Measurements from ENCODE around the gene SESN1.

SESN1 gene

GRCh38 chr6:108961077-108961476, 133.6 kb downstream of the SESN1 start:
- H3K4me3 ChIP-seq (ENCODE audit: insufficient read length, low read depth) = no peak overlapping the region

GRCh38 chr6:108960601-108961000, 134.0 kb downstream of the SESN1 start:
- H3K9me3 ChIP-seq (ENCODE audit: insufficient read depth, low read length) = no peaks in the 10 kb centered on the region
- no peak for TF ChIP-seq SUZ12 (IDR thresholded peaks at IDR 0.05; ENCODE audit: extremely low read depth, insufficient read depth, insufficient read length)
- TF ChIP-seq ZNF274 (IDR thresholded peaks at IDR 0.05; ENCODE audit: low read depth, low read length) = no peak
- no peak for TF ChIP-seq YY1 (IDR thresholded peaks at IDR 0.05; ENCODE audit: insufficient read depth, insufficient read length)
- H3K4me3 ChIP-seq (ENCODE audit: insufficient read length, low read depth) = no peak overlapping the region
- no peaks in the 10 kb centered on the region for H3K36me3 ChIP-seq (ENCODE audit: insufficient read depth, insufficient read length, low read length)
- H3K27me3 ChIP-seq (ENCODE audit: insufficient read depth, insufficient read length) = no peaks in the 10 kb centered on the region
- H3K9ac ChIP-seq (ENCODE audit: insufficient read length, low read depth) = no peak overlapping the region
- no peaks in the 10 kb centered on the region for H3K4me1 ChIP-seq (ENCODE audit: insufficient read depth, insufficient read length)
- DNase-seq (ENCODE audit: low read depth, low spot score) = no peak

More at GRCh38 chr6:108961077-108961476, 133.6 kb downstream of the SESN1 start:
- H3K9ac ChIP-seq (ENCODE audit: insufficient read length, low read depth) = no peak overlapping the region
- TF ChIP-seq SUZ12 (IDR thresholded peaks at IDR 0.05; ENCODE audit: extremely low read depth, insufficient read depth, insufficient read length) (no peak), ZNF274 (IDR thresholded peaks at IDR 0.05; ENCODE audit: low read depth, low read length) (no peak), YY1 (IDR thresholded peaks at IDR 0.05; ENCODE audit: insufficient read depth, insufficient read length) (no peak)
- no peak for DNase-seq (ENCODE audit: low read depth, low spot score)
- H3K36me3 ChIP-seq (ENCODE audit: insufficient read depth, insufficient read length, low read length) = no peaks in the 10 kb centered on the region
- no peaks in the 10 kb centered on the region for H3K4me1 ChIP-seq (ENCODE audit: insufficient read depth, insufficient read length)
- no peaks in the 10 kb centered on the region for H3K9me3 ChIP-seq (ENCODE audit: insufficient read depth, low read length)
- H3K27me3 ChIP-seq (ENCODE audit: insufficient read depth, insufficient read length) = no peaks in the 10 kb centered on the region

- Histone ChIP-seq H3K27me3 (ENCODE audit: insufficient read depth, insufficient read length) (no peaks in the 10 kb centered on the region), H3K9me3 (ENCODE audit: insufficient read depth, low read length) (no peaks in the 10 kb centered on the region), H3K4me3 (ENCODE audit: insufficient read length, low read depth) (no peak overlapping the region), H3K9ac (ENCODE audit: insufficient read length, low read depth) (no peak overlapping the region), H3K4me1 (ENCODE audit: insufficient read depth, insufficient read length) (no peaks in the 10 kb centered on the region), H3K36me3 (ENCODE audit: insufficient read depth, insufficient read length, low read length) (no peaks in the 10 kb centered on the region)
- TF ChIP-seq SUZ12 (IDR thresholded peaks at IDR 0.05; ENCODE audit: extremely low read depth, insufficient read depth, insufficient read length) (no peak), ZNF274 (IDR thresholded peaks at IDR 0.05; ENCODE audit: low read depth, low read length) (no peak), YY1 (IDR thresholded peaks at IDR 0.05; ENCODE audit: insufficient read depth, insufficient read length) (no peak)
- no peak for DNase-seq (ENCODE audit: low read depth, low spot score)
Observed at GRCh38 chr6:108959972-108960582, 134.6 kb downstream of the SESN1 start.

GRCh38 chr6:108958900-108959770, 135.5 kb downstream of the SESN1 start:
- no peak for DNase-seq (ENCODE audit: low read depth, low spot score)
- Histone ChIP-seq H3K9me3 (ENCODE audit: insufficient read depth, low read length) (no peaks in the 10 kb centered on the region), H3K4me3 (ENCODE audit: insufficient read length, low read depth) (no peak overlapping the region), H3K9ac (ENCODE audit: insufficient read length, low read depth) (no peak overlapping the region), H3K4me1 (ENCODE audit: insufficient read depth, insufficient read length) (no peaks in the 10 kb centered on the region), H3K27me3 (ENCODE audit: insufficient read depth, insufficient read length) (no peaks in the 10 kb centered on the region), H3K36me3 (ENCODE audit: insufficient read depth, insufficient read length, low read length) (no peaks in the 10 kb centered on the region)
- TF ChIP-seq SUZ12 (IDR thresholded peaks at IDR 0.05; ENCODE audit: extremely low read depth, insufficient read depth, insufficient read length) (no peak), ZNF274 (IDR thresholded peaks at IDR 0.05; ENCODE audit: low read depth, low read length) (no peak), YY1 (IDR thresholded peaks at IDR 0.05; ENCODE audit: insufficient read depth, insufficient read length) (no peak)

- no peaks in the 10 kb centered on the region for H3K27me3 ChIP-seq (ENCODE audit: insufficient read depth, insufficient read length)
- TF ChIP-seq ZNF274 (IDR thresholded peaks at IDR 0.05; ENCODE audit: low read depth, low read length) (no peak), YY1 (IDR thresholded peaks at IDR 0.05; ENCODE audit: insufficient read depth, insufficient read length) (no peak), SUZ12 (IDR thresholded peaks at IDR 0.05; ENCODE audit: extremely low read depth, insufficient read depth, insufficient read length) (no peak)
- no peak overlapping the region for H3K9ac ChIP-seq (ENCODE audit: insufficient read length, low read depth)
- no peak overlapping the region for H3K4me3 ChIP-seq (ENCODE audit: insufficient read length, low read depth)
- DNase-seq (ENCODE audit: low read depth, low spot score) = no peak
- H3K4me1 ChIP-seq (ENCODE audit: insufficient read depth, insufficient read length) = no peaks in the 10 kb centered on the region
- no peaks in the 10 kb centered on the region for H3K36me3 ChIP-seq (ENCODE audit: insufficient read depth, insufficient read length, low read length)
- no peaks in the 10 kb centered on the region for H3K9me3 ChIP-seq (ENCODE audit: insufficient read depth, low read length)
Observed at GRCh38 chr6:108957221-108957620, 137.4 kb downstream of the SESN1 start.

GRCh38 chr6:108955329-108955949, 139.2 kb downstream of the SESN1 start:
- no peaks in the 10 kb centered on the region for H3K4me1 ChIP-seq (ENCODE audit: insufficient read depth, insufficient read length)
- H3K9me3 ChIP-seq (ENCODE audit: insufficient read depth, low read length) = no peaks in the 10 kb centered on the region
- no peaks in the 10 kb centered on the region for H3K36me3 ChIP-seq (ENCODE audit: insufficient read depth, insufficient read length, low read length)
- H3K9ac ChIP-seq (ENCODE audit: insufficient read length, low read depth) = no peak overlapping the region
- H3K27me3 ChIP-seq (ENCODE audit: insufficient read depth, insufficient read length) = no peaks in the 10 kb centered on the region
- TF ChIP-seq ZNF274 (IDR thresholded peaks at IDR 0.05; ENCODE audit: low read depth, low read length) (no peak), SUZ12 (IDR thresholded peaks at IDR 0.05; ENCODE audit: extremely low read depth, insufficient read depth, insufficient read length) (no peak), YY1 (IDR thresholded peaks at IDR 0.05; ENCODE audit: insufficient read depth, insufficient read length) (no peak)
- no peak overlapping the region for H3K4me3 ChIP-seq (ENCODE audit: insufficient read length, low read depth)
- DNase-seq (ENCODE audit: low read depth, low spot score) = no peak

GRCh38 chr6:108953681-108954080, 141.0 kb downstream of the SESN1 start:
- TF ChIP-seq SUZ12 (IDR thresholded peaks at IDR 0.05; ENCODE audit: extremely low read depth, insufficient read depth, insufficient read length) (no peak), ZNF274 (IDR thresholded peaks at IDR 0.05; ENCODE audit: low read depth, low read length) (no peak), YY1 (IDR thresholded peaks at IDR 0.05; ENCODE audit: insufficient read depth, insufficient read length) (no peak)
- Histone ChIP-seq H3K9ac (ENCODE audit: insufficient read length, low read depth) (no peak overlapping the region), H3K27me3 (ENCODE audit: insufficient read depth, insufficient read length) (no peaks in the 10 kb centered on the region), H3K36me3 (ENCODE audit: insufficient read depth, insufficient read length, low read length) (no peaks in the 10 kb centered on the region), H3K9me3 (ENCODE audit: insufficient read depth, low read length) (no peaks in the 10 kb centered on the region), H3K4me3 (ENCODE audit: insufficient read length, low read depth) (no peak overlapping the region), H3K4me1 (ENCODE audit: insufficient read depth, insufficient read length) (no peaks in the 10 kb centered on the region)
- no peak for DNase-seq (ENCODE audit: low read depth, low spot score)
